ENCODE measurements around the gene FKBP1B.
"Not testable (repeated sequence)": the region's sequence is repeated elsewhere in the genome, so short reads cannot be mapped to it uniquely, and the experiment has no call there.

Gene FKBP1B

GRCh38 chr2:24104110-24104650 lies 54.6 kb downstream of the FKBP1B start:
- DNase-seq: no peak

GRCh38 chr2:24104906-24105305 lies 55.4 kb downstream of the FKBP1B start:
- no peak for DNase-seq

- peak; percentile 23 for DNase-seq
Measured at GRCh38 chr2:24105816-24106215, 56.3 kb downstream of the FKBP1B start.

- DNase-seq: no peak
Measured at GRCh38 chr2:24106786-24107185, 57.2 kb downstream of the FKBP1B start.

GRCh38 chr2:24107336-24107735 lies 57.8 kb downstream of the FKBP1B start:
- no peak for DNase-seq

- DNase-seq: not testable (repeated sequence)
Measured at GRCh38 chr2:24109431-24109830, 59.9 kb downstream of the FKBP1B start.

- DNase-seq: no peak
Measured at GRCh38 chr2:24110660-24111303, 61.2 kb downstream of the FKBP1B start.

- DNase-seq: peak; percentile 43
Measured at GRCh38 chr2:24111407-24111901, 61.9 kb downstream of the FKBP1B start.

Data from fibroblast of skin of scalp (primary cell).